Measurements from ENCODE around the gene INKA1. TPM values are rescaled to one million over a fixed set of nuclear protein-coding genes. Genes with fewer than 3 reads are reported as not detected.
A peak's percentile ranks its signal among the peaks of the same experiment; 100 is the strongest.

The INKA1 gene
- total and polyA plus RNA-seq, 4 donors, result 5.6 to 7.6 (median 7.3) TPM

DNA sequence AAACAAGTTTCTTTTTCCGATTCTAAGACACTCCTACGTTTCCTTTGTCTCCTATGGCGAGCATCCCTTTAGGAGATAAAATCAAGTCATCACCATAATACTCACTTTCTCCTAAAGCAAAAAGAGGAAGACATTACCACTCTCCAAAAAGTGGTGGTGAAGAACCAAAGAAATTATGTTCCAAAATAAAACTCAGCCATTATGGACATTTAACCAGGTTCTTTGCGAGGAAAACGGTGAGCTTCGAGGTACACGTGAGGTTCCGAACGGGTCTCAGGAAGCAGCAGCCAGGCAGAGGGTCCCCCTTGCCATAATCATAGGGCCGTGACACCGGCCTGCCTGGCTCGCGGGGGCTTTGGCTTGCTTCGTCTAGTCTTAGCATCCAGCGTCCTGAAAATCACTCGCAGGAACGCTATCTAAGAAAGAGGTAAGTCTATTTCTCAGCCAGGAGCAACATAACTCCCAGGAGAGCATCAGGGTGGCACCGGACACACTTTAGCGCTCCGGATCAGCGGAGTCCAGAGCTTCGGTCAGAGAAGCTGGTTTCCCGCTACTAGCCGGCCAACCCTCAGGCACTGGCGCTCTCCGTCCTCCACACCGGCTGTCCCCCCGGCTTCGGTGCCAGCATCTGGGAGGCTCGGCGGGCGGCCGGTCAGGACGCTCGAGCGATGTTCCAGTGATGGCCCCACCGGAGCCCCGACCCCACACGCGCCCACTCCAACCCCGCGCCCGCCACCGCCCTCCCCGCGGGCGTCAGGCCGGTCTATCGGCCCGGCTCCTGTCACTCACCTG is 17.3 kb upstream of the INKA1 start:
- Histone ChIP-seq H3K27ac (ENCODE audit: low read depth, low read length) (peak overlapping the region; percentile 98), H3K4me3 (ENCODE audit: low read depth, low read length) (peak overlapping the region; percentile 89), H3K9me3 (ENCODE audit: control insufficient read depth, insufficient read depth, low read length) (no peaks in the 10 kb centered on the region), H3K36me3 (ENCODE audit: control insufficient read depth, insufficient read depth, low read length) (peaks cover 36% of the 10 kb centered on the region), H3K4me1 (ENCODE audit: control insufficient read depth, insufficient read depth, low read length) (peaks cover 31% of the 10 kb centered on the region), H3K27me3 (ENCODE audit: control insufficient read depth, insufficient read depth, low read length) (no peaks in the 10 kb centered on the region)
- peak in 2 of 6 donors; percentile 38 to 53 for DNase-seq (ENCODE audit: low read depth in 4 of 6, low spot score in 6 of 6)
- under 1% methylated on average over 47 of the region's 50 CpGs for WGBS (ENCODE audit: insufficient coverage)

DNA sequence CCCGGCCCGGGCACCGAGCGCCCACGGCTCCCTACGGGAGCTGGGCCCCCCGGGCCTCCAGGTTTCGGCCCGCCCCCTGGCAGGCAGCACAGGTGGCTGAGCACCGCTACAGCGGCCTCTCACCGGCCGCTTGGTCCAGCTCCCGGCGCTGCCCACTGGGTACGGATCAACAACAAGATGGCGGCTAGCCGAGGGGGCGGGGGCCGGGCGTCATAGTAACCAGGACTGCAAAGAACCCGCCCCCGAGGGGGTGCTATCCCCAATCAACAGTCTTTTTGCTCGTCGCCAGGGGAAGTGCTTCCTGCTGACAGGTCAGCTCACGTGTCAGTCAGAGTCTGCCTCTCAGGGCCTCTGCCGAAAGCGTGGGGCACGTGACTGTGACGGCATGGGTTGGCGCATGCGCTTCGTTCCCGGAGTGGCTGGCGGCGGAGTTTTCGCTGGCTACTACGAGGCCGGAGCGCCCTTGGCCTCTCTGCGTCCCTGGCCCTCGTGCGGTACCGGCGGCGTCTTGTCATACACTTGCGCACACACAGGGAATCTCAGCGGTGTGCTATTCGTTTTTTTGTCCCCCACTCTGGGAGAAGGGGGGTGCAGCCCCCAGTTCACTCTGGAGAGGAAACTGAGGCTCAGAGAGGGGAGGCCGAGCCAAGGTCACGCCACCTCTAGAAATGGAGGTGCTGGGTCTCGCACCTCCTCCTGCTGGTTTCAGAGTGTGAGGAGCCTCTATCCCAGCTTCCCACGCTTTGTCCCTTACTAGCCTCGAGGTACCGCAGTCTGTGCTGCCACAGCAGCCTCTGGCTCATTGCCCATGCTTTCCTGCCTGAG is 16.5 kb upstream of the INKA1 start, which contains the start of gene IP6K1:
TSS of gene IP6K1 (minus strand) at position 186 of the 825 bp plus-strand sequence. CDS start 38,502 bp downstream, outside the sequence.
- DNase-seq (ENCODE audit: low read depth in 4 of 6, low spot score in 6 of 6), result peak; percentile 97 to 100 (median 100)
- Histone ChIP-seq H3K9me3 (ENCODE audit: control insufficient read depth, insufficient read depth, low read length) (no peaks in the 10 kb centered on the region), H3K27me3 (ENCODE audit: control insufficient read depth, insufficient read depth, low read length) (no peaks in the 10 kb centered on the region), H3K4me1 (ENCODE audit: control insufficient read depth, insufficient read depth, low read length) (peaks cover 26% of the 10 kb centered on the region), H3K36me3 (ENCODE audit: control insufficient read depth, insufficient read depth, low read length) (peaks cover 30% of the 10 kb centered on the region), H3K4me3 (ENCODE audit: low read depth, low read length) (peak within 1 kb of the TSS; percentile 89), H3K27ac (ENCODE audit: low read depth, low read length) (peak within 1 kb of the TSS; percentile 98)
- 6% methylated on average over 55 of the region's 55 CpGs for WGBS (ENCODE audit: insufficient coverage)

DNA sequence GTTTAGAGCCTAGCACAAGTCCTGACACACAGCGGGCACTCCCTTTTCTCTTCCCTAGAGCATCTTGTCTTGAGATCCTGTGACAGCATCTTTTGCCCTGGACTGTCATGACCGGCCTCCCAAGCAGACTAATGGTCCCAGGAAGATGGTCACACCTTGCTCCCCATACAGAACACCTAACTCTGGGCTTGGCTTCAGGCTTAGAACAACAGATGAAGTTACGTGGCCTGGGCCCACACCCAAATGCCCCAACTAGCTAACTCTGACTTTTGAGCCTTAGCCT is 15.9 kb upstream of the INKA1 start:
- Histone ChIP-seq H3K27ac (ENCODE audit: low read depth, low read length) (peak overlapping the region; percentile 98), H3K27me3 (ENCODE audit: control insufficient read depth, insufficient read depth, low read length) (no peaks in the 10 kb centered on the region), H3K4me3 (ENCODE audit: low read depth, low read length) (peak overlapping the region; percentile 89), H3K36me3 (ENCODE audit: control insufficient read depth, insufficient read depth, low read length) (peaks cover 26% of the 10 kb centered on the region), H3K4me1 (ENCODE audit: control insufficient read depth, insufficient read depth, low read length) (peaks cover 26% of the 10 kb centered on the region), H3K9me3 (ENCODE audit: control insufficient read depth, insufficient read depth, low read length) (no peaks in the 10 kb centered on the region)
- DNase-seq (ENCODE audit: low read depth in 4 of 6, low spot score in 6 of 6), result no peak
- 87% methylated on average over 2 of the region's 3 CpGs for WGBS (ENCODE audit: insufficient coverage)

DNA sequence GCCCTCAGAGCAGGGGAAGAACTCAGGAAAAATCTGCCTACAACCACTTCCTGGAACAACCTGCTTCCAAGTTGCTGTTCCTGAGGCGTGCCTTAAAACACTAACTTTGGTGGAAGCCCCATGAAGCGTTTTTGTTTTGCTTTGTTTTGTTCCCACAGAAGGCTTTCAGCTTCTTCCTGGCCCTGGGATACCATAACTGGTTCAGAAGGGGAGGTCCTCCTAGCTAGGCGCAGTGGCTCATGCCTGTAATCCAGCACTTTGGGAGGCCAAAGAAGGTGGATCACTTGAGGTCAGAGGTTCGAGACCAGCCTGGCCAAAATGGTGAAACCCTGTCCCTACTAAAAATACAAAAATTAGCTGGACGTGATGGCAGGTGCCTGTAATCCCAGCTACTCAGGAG is 15.5 kb upstream of the INKA1 start:
- Histone ChIP-seq H3K27ac (ENCODE audit: low read depth, low read length) (peak overlapping the region; percentile 98), H3K4me3 (ENCODE audit: low read depth, low read length) (no peak overlapping the region), H3K27me3 (ENCODE audit: control insufficient read depth, insufficient read depth, low read length) (no peaks in the 10 kb centered on the region), H3K36me3 (ENCODE audit: control insufficient read depth, insufficient read depth, low read length) (peaks cover 22% of the 10 kb centered on the region), H3K4me1 (ENCODE audit: control insufficient read depth, insufficient read depth, low read length) (peaks cover 26% of the 10 kb centered on the region), H3K9me3 (ENCODE audit: control insufficient read depth, insufficient read depth, low read length) (no peaks in the 10 kb centered on the region)
- no peak for DNase-seq (ENCODE audit: low read depth in 4 of 6, low spot score in 6 of 6)
- WGBS (ENCODE audit: insufficient coverage), result 100% methylated on average over 2 of the region's 5 CpGs

DNA sequence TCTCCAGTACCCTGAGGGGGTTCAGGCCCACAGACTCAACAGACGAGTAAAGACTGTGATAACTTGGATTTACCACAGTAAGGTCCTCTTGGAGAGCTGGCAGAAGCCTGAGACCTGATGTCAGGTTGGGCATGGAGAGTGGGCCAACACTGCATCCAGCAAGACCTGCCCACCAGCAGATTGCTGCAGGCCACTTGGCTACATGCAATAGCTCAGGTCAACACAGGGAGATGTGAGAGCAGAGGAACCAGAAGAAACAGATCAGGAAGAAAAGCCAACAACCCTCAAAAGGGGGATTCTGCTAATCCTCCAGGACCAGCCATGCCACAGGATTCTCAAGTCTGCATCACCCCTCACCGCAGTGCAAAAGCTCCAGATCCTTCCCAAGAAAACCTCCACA is 15.0 kb upstream of the INKA1 start:
- WGBS (ENCODE audit: insufficient coverage), result 100% methylated on average over 2 of the region's 2 CpGs
- no peak overlapping the region for H3K27ac ChIP-seq (ENCODE audit: low read depth, low read length)

DNA sequence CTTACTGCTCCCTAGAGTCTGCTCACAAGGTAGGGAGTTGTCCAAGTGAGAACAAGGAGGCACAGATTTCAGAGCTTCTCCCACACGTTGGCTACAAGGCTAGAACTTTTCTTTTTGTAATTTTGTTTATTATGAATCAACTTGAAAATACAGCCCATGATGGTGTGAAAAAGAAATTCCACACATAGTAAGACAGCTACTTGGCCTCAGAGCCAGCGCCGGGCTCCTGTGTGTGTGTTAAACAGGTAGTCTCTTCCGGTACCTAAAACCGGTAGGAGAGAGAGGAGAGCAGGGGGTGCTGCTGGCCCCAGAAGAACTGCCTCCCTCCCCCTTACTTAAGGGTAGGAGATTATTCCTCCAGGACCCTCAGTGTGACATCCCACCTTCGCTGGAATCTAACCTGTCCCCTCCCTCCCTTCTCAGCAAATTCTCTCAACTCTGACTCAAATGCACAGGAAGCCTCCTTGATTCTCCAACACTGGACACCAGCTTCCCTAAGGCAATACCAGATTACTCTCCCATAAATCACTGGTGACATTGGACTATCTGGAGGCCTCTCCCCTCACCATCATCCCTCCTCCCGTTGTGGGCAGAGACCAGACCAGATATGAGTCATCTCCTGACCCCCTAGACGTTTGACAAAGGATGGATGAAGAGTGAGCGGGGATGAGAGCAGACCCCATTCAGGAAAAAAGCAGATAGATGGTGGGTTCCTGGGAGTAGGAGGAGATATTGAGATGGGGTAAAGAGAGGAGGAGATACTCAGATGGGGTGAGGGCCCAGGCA is 12.2 kb upstream of the INKA1 start:
- H3K4me3 ChIP-seq (ENCODE audit: low read depth, low read length), result no peak overlapping the region

More for the DNA sequence above, 15.0 kb upstream of the INKA1 start:
- Histone ChIP-seq H3K9me3 (ENCODE audit: control insufficient read depth, insufficient read depth, low read length) (no peaks in the 10 kb centered on the region), H3K36me3 (ENCODE audit: control insufficient read depth, insufficient read depth, low read length) (peaks cover 21% of the 10 kb centered on the region), H3K4me1 (ENCODE audit: control insufficient read depth, insufficient read depth, low read length) (peaks cover 26% of the 10 kb centered on the region), H3K4me3 (ENCODE audit: low read depth, low read length) (no peak overlapping the region), H3K27me3 (ENCODE audit: control insufficient read depth, insufficient read depth, low read length) (no peaks in the 10 kb centered on the region)
- no peak for DNase-seq (ENCODE audit: low read depth in 4 of 6, low spot score in 6 of 6)

DNA sequence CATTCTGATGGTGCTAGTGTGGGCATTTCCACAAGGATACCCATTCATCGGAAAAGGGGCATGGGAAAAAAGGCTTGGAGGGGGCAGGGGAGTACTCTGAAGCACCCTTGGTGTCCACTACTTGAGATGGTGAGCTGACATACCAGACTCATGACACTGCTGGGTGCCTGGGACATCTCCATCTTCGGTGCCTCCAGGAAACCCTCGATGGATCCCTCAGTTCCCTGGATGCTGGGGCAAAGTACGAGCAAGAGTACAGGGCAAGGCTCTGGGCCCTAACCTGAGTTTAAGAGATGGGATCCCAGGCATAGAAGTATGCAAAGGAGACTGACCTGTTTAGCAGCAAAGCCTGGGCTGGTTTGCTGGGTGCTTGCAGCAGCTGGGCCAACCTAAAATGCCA is 11.5 kb upstream of the INKA1 start:
- H3K27me3 ChIP-seq (ENCODE audit: control insufficient read depth, insufficient read depth, low read length), result no peaks in the 10 kb centered on the region
- no peak for DNase-seq (ENCODE audit: low read depth in 4 of 6, low spot score in 6 of 6)
- no peaks in the 10 kb centered on the region for H3K36me3 ChIP-seq (ENCODE audit: control insufficient read depth, insufficient read depth, low read length)
- no peaks in the 10 kb centered on the region for H3K9me3 ChIP-seq (ENCODE audit: control insufficient read depth, insufficient read depth, low read length)
- 97% methylated on average over 4 of the region's 4 CpGs for WGBS (ENCODE audit: insufficient coverage)
- H3K4me3 ChIP-seq (ENCODE audit: low read depth, low read length), result no peak overlapping the region
- no peak overlapping the region for H3K27ac ChIP-seq (ENCODE audit: low read depth, low read length)
- H3K4me1 ChIP-seq (ENCODE audit: control insufficient read depth, insufficient read depth, low read length), result peaks cover 8% of the 10 kb centered on the region

More for the DNA sequence above, 12.2 kb upstream of the INKA1 start:
- no peak for DNase-seq (ENCODE audit: low read depth in 4 of 6, low spot score in 6 of 6)
- no peaks in the 10 kb centered on the region for H3K27me3 ChIP-seq (ENCODE audit: control insufficient read depth, insufficient read depth, low read length)
- 67% methylated on average over 3 of the region's 9 CpGs for WGBS (ENCODE audit: insufficient coverage)
- H3K9me3 ChIP-seq (ENCODE audit: control insufficient read depth, insufficient read depth, low read length), result no peaks in the 10 kb centered on the region
- H3K27ac ChIP-seq (ENCODE audit: low read depth, low read length), result no peak overlapping the region
- H3K4me1 ChIP-seq (ENCODE audit: control insufficient read depth, insufficient read depth, low read length), result peaks cover 8% of the 10 kb centered on the region
- H3K36me3 ChIP-seq (ENCODE audit: control insufficient read depth, insufficient read depth, low read length), result no peaks in the 10 kb centered on the region

DNA sequence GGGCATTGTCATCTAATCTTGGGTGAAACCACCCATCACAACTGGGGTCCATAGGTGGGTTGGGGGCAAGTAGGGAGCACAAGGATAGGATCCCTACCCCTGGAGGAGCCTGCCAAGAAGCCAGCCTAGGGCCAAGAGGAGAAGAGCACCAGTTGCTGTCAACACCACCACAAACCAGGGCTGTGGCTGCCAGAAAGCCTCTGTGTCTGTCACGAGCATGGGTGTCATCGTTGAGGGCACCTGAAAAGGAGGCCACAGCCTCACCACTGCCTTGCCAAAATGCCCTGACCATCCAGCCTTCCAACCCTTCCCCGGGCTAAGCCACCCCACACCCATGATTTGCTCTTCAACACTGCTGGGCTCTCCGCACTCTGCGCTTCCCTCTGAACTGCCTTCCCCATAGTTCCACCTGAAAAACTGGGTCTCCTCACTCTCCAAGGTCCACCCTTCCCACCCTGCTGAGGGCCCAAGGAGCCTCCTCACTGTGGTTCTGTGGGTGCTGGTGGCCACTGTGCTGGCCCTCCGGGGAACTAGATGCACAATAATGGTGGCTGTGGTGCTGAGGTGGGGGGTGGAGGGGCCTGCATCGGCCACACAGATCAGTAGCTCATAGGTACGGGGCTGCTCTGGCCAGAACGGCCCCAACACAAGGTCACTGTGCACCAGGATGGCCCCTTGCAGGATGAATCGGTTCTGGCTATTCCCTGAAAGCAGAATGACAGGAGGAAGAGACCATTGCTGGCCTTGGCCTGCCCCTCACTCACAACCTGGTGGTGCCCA is 10.5 kb upstream of the INKA1 start:
- no peak overlapping the region for H3K27ac ChIP-seq (ENCODE audit: low read depth, low read length)
- WGBS (ENCODE audit: insufficient coverage), result 91% methylated on average over 10 of the region's 10 CpGs

More for the DNA sequence above, 10.5 kb upstream of the INKA1 start:
- DNase-seq (ENCODE audit: low read depth in 4 of 6, low spot score in 6 of 6), result no peak
- Histone ChIP-seq H3K36me3 (ENCODE audit: control insufficient read depth, insufficient read depth, low read length) (no peaks in the 10 kb centered on the region), H3K4me1 (ENCODE audit: control insufficient read depth, insufficient read depth, low read length) (no peaks in the 10 kb centered on the region), H3K9me3 (ENCODE audit: control insufficient read depth, insufficient read depth, low read length) (no peaks in the 10 kb centered on the region), H3K4me3 (ENCODE audit: low read depth, low read length) (no peak overlapping the region), H3K27me3 (ENCODE audit: control insufficient read depth, insufficient read depth, low read length) (no peaks in the 10 kb centered on the region)

Data from spinal cord (tissue), 10 donors.